Hepatocyte (in vitro differentiated cells): ENCODE measurements around the gene KRTAP16-1.

Experiments used
- EZH2 ChIP-seq: fragments of 200-600 bp; sonication (generic); IDR thresholded peaks from 2 replicates; pipeline ENCODE4 v1.6.1; 2016; ENCODE audit warnings: antibody characterized with exemption, mild to moderate bottlenecking, borderline replicate concordance
- EZH2phosphoT487 ChIP-seq: fragments of 200-600 bp; sonication (generic); IDR thresholded peaks from one replicate; pipeline ENCODE4 v1.6.1; 2018; ENCODE audit warnings: antibody characterized with exemption, mild to moderate bottlenecking, low read depth, moderate library complexity; ENCODE audit not compliant: unreplicated experiment, severe bottlenecking
- TF ChIP-seq, protein P1 (sequence below): fragments of 200-600 bp; sonication (generic); IDR thresholded peaks from 2 replicates; pipeline ENCODE4 v1.5.1; 2016; ENCODE audit warnings: antibody characterized with exemption, mild to moderate bottlenecking; ENCODE audit not compliant: poor library complexity

- TF ChIP-seq EZH2, result no peak
- TF ChIP-seq, protein P1, sequence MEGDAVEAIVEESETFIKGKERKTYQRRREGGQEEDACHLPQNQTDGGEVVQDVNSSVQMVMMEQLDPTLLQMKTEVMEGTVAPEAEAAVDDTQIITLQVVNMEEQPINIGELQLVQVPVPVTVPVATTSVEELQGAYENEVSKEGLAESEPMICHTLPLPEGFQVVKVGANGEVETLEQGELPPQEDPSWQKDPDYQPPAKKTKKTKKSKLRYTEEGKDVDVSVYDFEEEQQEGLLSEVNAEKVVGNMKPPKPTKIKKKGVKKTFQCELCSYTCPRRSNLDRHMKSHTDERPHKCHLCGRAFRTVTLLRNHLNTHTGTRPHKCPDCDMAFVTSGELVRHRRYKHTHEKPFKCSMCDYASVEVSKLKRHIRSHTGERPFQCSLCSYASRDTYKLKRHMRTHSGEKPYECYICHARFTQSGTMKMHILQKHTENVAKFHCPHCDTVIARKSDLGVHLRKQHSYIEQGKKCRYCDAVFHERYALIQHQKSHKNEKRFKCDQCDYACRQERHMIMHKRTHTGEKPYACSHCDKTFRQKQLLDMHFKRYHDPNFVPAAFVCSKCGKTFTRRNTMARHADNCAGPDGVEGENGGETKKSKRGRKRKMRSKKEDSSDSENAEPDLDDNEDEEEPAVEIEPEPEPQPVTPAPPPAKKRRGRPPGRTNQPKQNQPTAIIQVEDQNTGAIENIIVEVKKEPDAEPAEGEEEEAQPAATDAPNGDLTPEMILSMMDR, result no peak
- no peak for TF ChIP-seq EZH2phosphoT487
These were observed at the start of gene KRTAP16-1 for GRCh38 chr17:41308918-41309359.
